Pancreas (tissue), 10 donors: ENCODE data around the gene CFDP1. TPM values are rescaled to one million over a fixed set of nuclear protein-coding genes. Genes with fewer than 3 reads are reported as not detected.

Experiments used
- ATAC-seq, 4 donors: fragments of 200-7000 bp; cut with Tn5 transposase; one replicate each; pipeline versions ENCODE4 v1.8.0 to v1.9.1; 2020; ENCODE audit warnings: mild to moderate bottlenecking in 4 of 4, moderate library complexity in 4 of 4
- DNase-seq, 6 donors: peaks; one replicate each; pipeline ENCODE4 v3.0.0-alpha.2; 2020
- FAIRE-seq: peaks from 2 replicates; lab custom pipeline; 2012; peaks lifted over from hg19 to GRCh38; lab: Jason Lieb, UNC
- H3K27ac ChIP-seq, 4 donors: fragments of 200-600 bp; sonication (generic); 1 replicate in 3 of 4; 2 replicates in 1 of 4; pipeline versions ENCODE4 v1.5.0 to v1.8.0; 2020
- H3K27me3 ChIP-seq, 4 donors: fragments of 200-600 bp; one replicate each; pipeline ENCODE4 v1.8.0; 2021
- H3K36me3 ChIP-seq, 3 donors: fragments of 200-600 bp; sonication (generic) in 1 of 3; one replicate each; pipeline versions ENCODE4 v1.5.0 to v1.8.0; 2020 to 2021
- H3K4me1 ChIP-seq, 3 donors: fragments of 200-600 bp; one replicate each; pipeline ENCODE4 v1.8.0; 2021
- H3K4me3 ChIP-seq, 4 donors: fragments of 200-600 bp; sonication (generic) in 2 of 4; one replicate each; pipeline versions ENCODE4 v1.5.0 to v1.8.0; 2020 to 2021
- H3K9me3 ChIP-seq, 4 donors: fragments of 200-600 bp; one replicate each; pipeline ENCODE4 v1.8.0; 2021
- CTCF ChIP-seq, 4 donors: fragments of 200-600 bp; sonication (generic) in 3 of 4; IDR thresholded peaks; one replicate each; pipeline versions ENCODE4 v1.5.0 to v1.8.0; 2021; ENCODE audit warnings: antibody characterized with exemption in 4 of 4
- WGBS, 2 donors: extraction: QIAGEN DNeasy Blood & Tissue Kit; methylation state at CpG; one replicate each; pipeline ENCODE4 v1.1.7; 2013; 5-methylcytosine and 5-hydroxymethylcytosine counted together
- intact Hi-C, 3 donors: fragments of 100-400 bp; cut with DNase I; formaldehyde crosslinking; loops; one replicate each; pipeline versions ENCODE4 v1.11.1 to v1.14.2; 2022
- polyA plus RNA-seq, 2 donors: library from polyadenylated mRNA; stranded (reverse); fragments of 200-250 nt; gene quantifications; one replicate each; pipeline ENCODE4 v1.2.3, GENCODE V29; 2013
- total RNA-seq, 6 donors: library from RNA; stranded (reverse); fragmentation: NEBNext Ultra II Directional in 4 of 6; extraction: Animal tissue kit (Norgen Biotek cat#: 25700) in 4 of 6; gene quantifications; one replicate each; pipeline versions ENCODE4 v1.2.1 to v1.2.4, GENCODE V29; 2021 to 2023
- donor health status: healthy with polysubstance abuse.
- donor health status: DM: no; HTN: no; CAD: no; lungs with moderate emphysema.
- donor health status: DM: no; HTN: no; CAD: no.
- donor health status: control.
- donor health status: control.
- donor health status: Bipolar disorder and iron deficiency.
- donor health status: DM: yes; HTN: yes; CAD: no.
- donor health status: DM: no; HTN: no; CAD: no.
- donor health status: DM: no; HTN: no; CAD: no.
- donor health status: DM: yes; HTN: yes; CAD: no.

Gene CFDP1
- total and polyA plus RNA-seq, 8 donors = 19.3 to 57.5 (median 25.6) TPM

GRCh38 chr16:75326333-75326732 is 107.0 kb downstream of the CFDP1 start:
- H3K27me3 ChIP-seq = no peaks in the 10 kb centered on the region
- no peak overlapping the region for H3K27ac ChIP-seq
- no peak for TF ChIP-seq CTCF (IDR thresholded peaks at IDR 0.05)
- intact Hi-C loops = no loop called here
- ATAC-seq = peak in 1 of 4 donors; percentile 21
- DNase-seq = no peak
- no peak for FAIRE-seq
- no peaks in the 10 kb centered on the region for H3K4me1 ChIP-seq
- WGBS, 2 donors = 81 to 82% methylated on average over 5 of the region's 5 CpGs
- no peaks in the 10 kb centered on the region for H3K36me3 ChIP-seq
- H3K4me3 ChIP-seq = no peak overlapping the region
- no peaks in the 10 kb centered on the region for H3K9me3 ChIP-seq

GRCh38 chr16:75323933-75324332 is 109.4 kb downstream of the CFDP1 start:
- ATAC-seq = no peak
- intact Hi-C loops = no loop called here
- Histone ChIP-seq H3K9me3 (no peaks in the 10 kb centered on the region), H3K4me3 (no peak overlapping the region), H3K4me1 (no peaks in the 10 kb centered on the region), H3K27ac (no peak overlapping the region), H3K27me3 (no peaks in the 10 kb centered on the region), H3K36me3 (no peaks in the 10 kb centered on the region)
- no peak for DNase-seq
- WGBS, 2 donors = 61 to 66% methylated on average over 3 of the region's 3 CpGs
- no peak for FAIRE-seq
- TF ChIP-seq CTCF (IDR thresholded peaks at IDR 0.05) = no peak

DNA sequence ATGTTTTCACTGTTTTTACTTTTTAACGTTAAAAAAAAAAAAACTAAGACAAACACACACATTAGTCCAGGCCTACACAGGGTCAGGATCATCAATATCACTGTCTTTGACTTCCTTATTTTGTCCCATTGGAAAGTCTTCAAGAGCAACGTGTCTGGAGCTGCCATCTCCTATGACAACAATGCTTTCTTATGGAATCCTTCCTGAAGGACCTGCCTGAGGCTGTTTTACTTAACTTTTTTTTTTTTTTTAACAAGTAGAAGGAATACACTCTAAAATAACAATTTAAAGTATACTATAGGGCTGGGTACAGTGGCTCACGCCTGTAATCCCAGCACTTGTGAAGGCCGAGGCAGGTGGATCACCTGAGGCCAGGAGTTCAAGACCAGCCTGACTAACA is 110.1 kb downstream of the CFDP1 start:
- no peak for ATAC-seq
- no peak for FAIRE-seq
- Histone ChIP-seq H3K27ac (no peak overlapping the region), H3K4me1 (no peaks in the 10 kb centered on the region), H3K27me3 (no peaks in the 10 kb centered on the region), H3K4me3 (no peak overlapping the region), H3K36me3 (no peaks in the 10 kb centered on the region), H3K9me3 (no peaks in the 10 kb centered on the region)
- 67 to 69% methylated on average over 4 of the region's 4 CpGs for WGBS, 2 donors
- TF ChIP-seq CTCF (IDR thresholded peaks at IDR 0.05) = no peak
- DNase-seq = no peak
- intact Hi-C loops = no loop called here

- no peak for DNase-seq
- no peaks in the 10 kb centered on the region for H3K27me3 ChIP-seq
- H3K27ac ChIP-seq = no peak overlapping the region
- WGBS, 2 donors = 54 to 58% methylated on average over 3 of the region's 3 CpGs
- FAIRE-seq = no peak
- TF ChIP-seq CTCF (IDR thresholded peaks at IDR 0.05) = no peak
- intact Hi-C loops = no loop called here
- no peak for ATAC-seq
- no peaks in the 10 kb centered on the region for H3K36me3 ChIP-seq
- H3K9me3 ChIP-seq = no peaks in the 10 kb centered on the region
- no peak overlapping the region for H3K4me3 ChIP-seq
- no peaks in the 10 kb centered on the region for H3K4me1 ChIP-seq
These were observed 110.6 kb downstream of the CFDP1 start for GRCh38 chr16:75322740-75323139.

GRCh38 chr16:75320435-75320834 is 112.9 kb downstream of the CFDP1 start:
- DNase-seq (no peak), FAIRE-seq (no peak), ATAC-seq (peak in 3 of 4 donors; percentile 14 to 46 (median 46))
- no peaks in the 10 kb centered on the region for H3K27me3 ChIP-seq
- no peak overlapping the region for H3K27ac ChIP-seq
- no peak overlapping the region for H3K4me3 ChIP-seq
- H3K4me1 ChIP-seq = no peaks in the 10 kb centered on the region
- intact Hi-C loops = no loop called here
- TF ChIP-seq CTCF (IDR thresholded peaks at IDR 0.05) = no peak
- no peaks in the 10 kb centered on the region for H3K9me3 ChIP-seq
- no peaks in the 10 kb centered on the region for H3K36me3 ChIP-seq
- WGBS, 2 donors = 47 to 54% methylated on average over 3 of the region's 3 CpGs
